Measurements from ENCODE around the gene LDLRAD3. TPM values are rescaled to one million over a fixed set of nuclear protein-coding genes. Genes with fewer than 3 reads are reported as not detected.
A peak's percentile ranks its signal among the peaks of the same experiment; 100 is the strongest.

The LDLRAD3 gene
- total and polyA plus RNA-seq, 9 donors, result 14.5 to 32.4 (median 17.2) TPM

GRCh38 chr11:36122671-36123070 lies 178.8 kb downstream of the LDLRAD3 start:
- intact Hi-C loops (cut with DNase I), result loop anchor here in 1 of 4 donors (10.0 kb wide), 2 partner anchors 168 to 298 kb away; no protein-coding TSS in a partner anchor
- H3K4me1 ChIP-seq (ENCODE audit: insufficient read depth), result peaks cover 9% of the 10 kb centered on the region
- WGBS, 3 donors, result 18 to 35% (median 25%) methylated on average over 2 of the region's 2 CpGs
- DNase-seq, result no peak
- H3K4me3 ChIP-seq, result no peak overlapping the region
- TF ChIP-seq POLR2A (IDR thresholded peaks at IDR 0.05) (no peak), CTCF (IDR thresholded peaks at IDR 0.05) (no peak), EP300 (IDR thresholded peaks at IDR 0.05) (no peak)
- no peak overlapping the region for H3K27ac ChIP-seq
- no peaks in the 10 kb centered on the region for H3K9me3 ChIP-seq
- no peaks in the 10 kb centered on the region for H3K27me3 ChIP-seq
- no peaks in the 10 kb centered on the region for H3K36me3 ChIP-seq

GRCh38 chr11:36123336-36124101 lies 179.7 kb downstream of the LDLRAD3 start:
- 9 to 27% (median 14%) methylated on average over 12 of the region's 12 CpGs for WGBS, 3 donors
- H3K4me3 ChIP-seq, result no peak overlapping the region
- intact Hi-C loops (cut with DNase I), result loop anchor here in 1 of 4 donors (10.0 kb wide), 2 partner anchors 169 to 299 kb away; no protein-coding TSS in a partner anchor

GRCh38 chr11:36126678-36127077 lies 182.8 kb downstream of the LDLRAD3 start:
- intact Hi-C loops (cut with DNase I), result loop anchor here in 1 of 4 donors (10.0 kb wide), 2 partner anchors 172 to 302 kb away; no protein-coding TSS in a partner anchor
- Histone ChIP-seq H3K27me3 (no peaks in the 10 kb centered on the region), H3K36me3 (no peaks in the 10 kb centered on the region), H3K4me3 (no peak overlapping the region), H3K9me3 (no peaks in the 10 kb centered on the region), H3K4me1 (ENCODE audit: insufficient read depth) (peaks cover 9% of the 10 kb centered on the region), H3K27ac (no peak overlapping the region)
- WGBS, 3 donors, result 13 to 34% (median 16%) methylated on average over 3 of the region's 3 CpGs
- DNase-seq, result no peak
- TF ChIP-seq EP300 (IDR thresholded peaks at IDR 0.05) (no peak), CTCF (IDR thresholded peaks at IDR 0.05) (no peak), POLR2A (IDR thresholded peaks at IDR 0.05) (no peak)

More at GRCh38 chr11:36123336-36124101, 179.7 kb downstream of the LDLRAD3 start:
- peak overlapping the region in 1 of 2 donors; percentile 5 for H3K27ac ChIP-seq
- no peaks in the 10 kb centered on the region for H3K36me3 ChIP-seq
- H3K4me1 ChIP-seq (ENCODE audit: insufficient read depth), result peaks cover 9% of the 10 kb centered on the region
- peak in 4 of 5 donors; percentile 20 to 70 (median 64) for DNase-seq
- TF ChIP-seq POLR2A (IDR thresholded peaks at IDR 0.05) (no peak), CTCF (IDR thresholded peaks at IDR 0.05) (no peak), EP300 (IDR thresholded peaks at IDR 0.05) (no peak)
- no peaks in the 10 kb centered on the region for H3K27me3 ChIP-seq
- H3K9me3 ChIP-seq, result no peaks in the 10 kb centered on the region

- TF ChIP-seq EP300 (IDR thresholded peaks at IDR 0.05) (no peak), CTCF (IDR thresholded peaks at IDR 0.05) (no peak), POLR2A (IDR thresholded peaks at IDR 0.05) (no peak)
- no peaks in the 10 kb centered on the region for H3K9me3 ChIP-seq
Measured at GRCh38 chr11:36127550-36127949, 183.7 kb downstream of the LDLRAD3 start.

More at GRCh38 chr11:36127550-36127949, 183.7 kb downstream of the LDLRAD3 start:
- no peaks in the 10 kb centered on the region for H3K27me3 ChIP-seq
- H3K4me1 ChIP-seq (ENCODE audit: insufficient read depth), result peaks cover 8% of the 10 kb centered on the region
- H3K27ac ChIP-seq, result no peak overlapping the region
- no peak for DNase-seq
- no peaks in the 10 kb centered on the region for H3K36me3 ChIP-seq
- no peak overlapping the region for H3K4me3 ChIP-seq
- intact Hi-C loops (cut with DNase I), result loop anchor here in 1 of 4 donors (10.0 kb wide), 2 partner anchors 173 to 303 kb away; no protein-coding TSS in a partner anchor

All from ovary (tissue), 9 donors.